HG03066 (cell line): ENCODE data around the gene OR51T1.

ENCODE experiments used
- ATAC-seq: cut with Tn5 transposase; IDR thresholded peaks from one replicate; pipeline ENCODE4 v1.9.1; 2021; ENCODE audit warnings: low read depth; ENCODE audit not compliant: unreplicated experiment

Gene OR51T1

DNA sequence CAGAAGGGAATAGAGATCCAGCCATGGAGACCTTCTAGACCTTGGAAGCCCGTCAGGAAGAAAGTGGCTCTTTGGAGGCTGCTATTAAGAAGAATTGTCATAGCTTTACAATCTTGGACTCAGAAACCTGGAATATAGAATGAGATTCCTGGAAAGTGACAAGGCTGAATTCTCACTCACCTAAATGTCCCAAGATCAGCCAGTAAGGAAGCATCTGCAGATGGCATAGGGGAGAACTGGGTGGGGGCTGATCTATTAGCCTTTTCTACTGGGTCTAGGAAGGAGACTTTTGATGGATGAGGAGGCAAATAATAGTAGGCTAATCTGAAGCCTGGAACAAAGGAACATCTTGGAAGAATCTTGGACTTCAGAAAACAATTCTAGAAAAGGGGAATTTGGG is 42.5 kb downstream of the OR51T1 start, which contains the start of gene OR51G1:
Gene OR51G1 (minus strand): TSS at position 101 of the 400 bp plus-strand sequence. CDS start 0 bp downstream, at position 101.
- ATAC-seq: no peak

DNA sequence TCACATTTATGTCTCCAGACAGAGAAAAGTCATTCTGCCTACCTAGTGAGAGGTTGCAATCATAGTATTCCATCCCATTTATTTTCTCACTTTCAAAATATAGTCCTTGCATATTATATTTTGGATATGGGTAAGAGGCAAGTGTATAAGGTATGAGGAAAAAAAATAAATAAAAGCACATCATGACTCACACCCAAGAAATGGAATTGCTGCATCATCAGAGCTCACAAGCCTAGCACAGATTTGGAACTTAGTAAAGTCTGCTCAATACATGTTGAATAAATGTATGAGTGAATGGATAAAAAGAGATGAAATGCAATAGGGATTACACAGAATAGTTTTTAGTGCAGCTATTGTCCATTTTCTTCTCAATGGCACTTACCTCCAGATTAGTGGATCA is 44.9 kb downstream of the OR51T1 start:
- no peak for ATAC-seq
